AG09309 (cell line): ENCODE results near the gene MEIS1.

Source experiments
- DNase-seq: peaks from one replicate; pipeline ENCODE4 v3.0.0-alpha.2; 2010; ENCODE audit warnings: low read depth
- H3K4me3 ChIP-seq: 2 replicates; pipeline ENCODE4 v1.5.1; 2011; ENCODE audit warnings: mild to moderate bottlenecking, low read depth, low read length, moderate library complexity; ENCODE audit not compliant: control insufficient read depth
- CTCF ChIP-seq: IDR thresholded peaks from 2 replicates; pipeline ENCODE4 v1.5.1; 2011; ENCODE audit warnings: mild to moderate bottlenecking, low read depth, low read length, inconsistent platforms; ENCODE audit not compliant: insufficient read depth, control insufficient read depth; ENCODE audit errors: missing control alignments

Gene MEIS1

DNA sequence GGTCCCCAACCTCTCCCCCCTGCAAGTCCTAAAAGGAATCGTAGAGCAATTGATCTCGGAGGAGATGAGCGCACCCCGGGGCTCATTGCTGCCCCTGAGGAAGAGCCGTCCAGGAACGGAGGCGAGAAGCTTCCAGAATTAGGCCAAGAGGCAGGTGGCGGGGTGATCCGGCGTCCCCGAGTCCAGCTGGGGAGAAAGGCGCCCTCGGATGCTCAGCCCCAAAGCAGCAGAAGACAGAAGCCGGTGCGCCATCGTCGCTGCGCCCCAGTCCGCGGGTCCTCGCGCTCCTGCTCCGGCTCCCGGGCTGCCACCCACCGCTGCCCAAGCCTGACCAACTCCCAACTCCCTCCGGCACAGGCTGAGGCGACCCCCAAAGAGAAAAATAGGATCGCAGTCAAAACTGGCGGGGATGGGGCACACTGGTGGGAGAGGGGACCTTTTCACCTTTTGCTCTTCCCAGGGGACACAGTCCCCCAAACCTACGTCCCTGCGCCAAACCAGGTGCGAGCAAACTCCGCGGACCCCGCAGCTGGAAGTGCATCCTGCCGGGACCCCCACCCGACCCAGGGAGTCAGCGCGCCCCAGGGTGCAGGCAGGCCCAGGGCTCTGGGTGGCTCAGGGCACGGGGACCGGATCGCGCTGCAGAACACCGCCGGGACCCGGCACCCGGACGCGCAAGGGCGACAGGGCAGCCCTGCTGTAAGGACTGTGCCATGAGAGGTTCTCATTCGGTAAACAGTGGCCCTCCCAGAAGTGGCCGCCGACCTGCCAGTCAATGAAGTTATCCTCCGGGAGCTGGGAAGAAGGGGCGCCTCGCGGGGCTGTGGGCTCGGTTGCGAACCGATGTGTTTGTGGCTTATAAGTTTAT, 8.4 kb upstream of the MEIS1 start:
- peak overlapping the region; percentile 45 for H3K4me3 ChIP-seq
- TF ChIP-seq CTCF = no peak
- no peak for DNase-seq

DNA sequence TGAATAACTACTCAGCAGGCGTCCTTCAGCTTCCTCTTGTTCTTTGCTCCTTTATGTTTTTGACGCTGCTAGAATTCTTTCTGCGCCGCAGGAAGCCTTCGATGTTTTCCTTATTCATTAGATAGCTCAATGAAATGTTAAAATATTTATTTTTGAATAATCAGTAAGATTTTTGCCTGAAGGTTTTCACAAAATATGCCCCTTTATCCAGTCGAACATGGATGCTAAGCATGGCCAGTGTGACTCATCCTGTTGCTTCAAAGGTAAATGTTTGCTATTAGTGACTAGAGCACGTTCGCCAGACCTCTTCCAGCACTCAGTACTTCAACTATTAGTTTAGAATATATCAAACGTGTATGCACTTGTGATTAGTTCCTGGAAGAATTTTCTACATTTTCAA, 7.6 kb upstream of the MEIS1 start:
- no peak overlapping the region for H3K4me3 ChIP-seq
- no peak for DNase-seq
- TF ChIP-seq CTCF = no peak

GRCh38 chr2:66428986-66429612, 5.8 kb upstream of the MEIS1 start:
- peak; percentile 93 for TF ChIP-seq CTCF
- no peak overlapping the region for H3K4me3 ChIP-seq
- DNase-seq = no peak

GRCh38 chr2:66429693-66430504, 5.0 kb upstream of the MEIS1 start:
- no peak overlapping the region for H3K4me3 ChIP-seq
- DNase-seq = no peak
- no peak for TF ChIP-seq CTCF

- H3K4me3 ChIP-seq = no peak overlapping the region
- TF ChIP-seq CTCF = no peak
- DNase-seq = no peak
Observed at GRCh38 chr2:66430505-66431273, 4.2 kb upstream of the MEIS1 start.

- TF ChIP-seq CTCF = no peak
- no peak for DNase-seq
Observed at GRCh38 chr2:66431274-66431642, 3.7 kb upstream of the MEIS1 start.

More at GRCh38 chr2:66431274-66431642, 3.7 kb upstream of the MEIS1 start:
- no peak overlapping the region for H3K4me3 ChIP-seq
